GM18873 (cell line): ENCODE measurements around the gene KRT34.
"Not testable (repeated sequence)": the region's sequence is repeated elsewhere in the genome, so short reads cannot be mapped to it uniquely, and the experiment has no call there.

Experiments
- ATAC-seq: cut with Tn5 transposase; IDR thresholded peaks from one replicate; pipeline ENCODE4 v1.9.1; 2021; ENCODE audit warnings: mild to moderate bottlenecking, moderate library complexity, moderate number of reproducible peaks; ENCODE audit not compliant: unreplicated experiment, low FRiP score

KRT34 gene

DNA sequence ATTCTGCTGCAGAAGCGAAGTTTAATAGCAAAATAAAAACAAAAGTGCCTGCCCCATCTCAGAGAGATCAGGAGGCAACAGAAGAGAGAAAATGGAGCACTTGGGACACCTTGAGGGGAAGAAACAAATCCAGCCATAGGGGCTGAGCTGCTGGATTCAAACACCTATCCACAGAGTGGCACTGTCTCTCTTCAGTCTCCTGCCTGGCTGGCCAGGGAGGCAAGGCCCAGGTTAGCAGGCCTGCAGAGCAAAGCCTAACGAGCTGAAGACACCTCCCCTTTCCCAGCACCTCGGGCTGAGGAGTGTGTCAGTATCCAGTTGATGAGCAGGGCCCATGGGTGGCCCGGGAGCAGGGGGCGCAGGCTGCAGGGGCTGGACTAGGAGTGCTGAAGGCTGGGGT lies 24.1 kb upstream of the KRT34 start:
- no peak for ATAC-seq

DNA sequence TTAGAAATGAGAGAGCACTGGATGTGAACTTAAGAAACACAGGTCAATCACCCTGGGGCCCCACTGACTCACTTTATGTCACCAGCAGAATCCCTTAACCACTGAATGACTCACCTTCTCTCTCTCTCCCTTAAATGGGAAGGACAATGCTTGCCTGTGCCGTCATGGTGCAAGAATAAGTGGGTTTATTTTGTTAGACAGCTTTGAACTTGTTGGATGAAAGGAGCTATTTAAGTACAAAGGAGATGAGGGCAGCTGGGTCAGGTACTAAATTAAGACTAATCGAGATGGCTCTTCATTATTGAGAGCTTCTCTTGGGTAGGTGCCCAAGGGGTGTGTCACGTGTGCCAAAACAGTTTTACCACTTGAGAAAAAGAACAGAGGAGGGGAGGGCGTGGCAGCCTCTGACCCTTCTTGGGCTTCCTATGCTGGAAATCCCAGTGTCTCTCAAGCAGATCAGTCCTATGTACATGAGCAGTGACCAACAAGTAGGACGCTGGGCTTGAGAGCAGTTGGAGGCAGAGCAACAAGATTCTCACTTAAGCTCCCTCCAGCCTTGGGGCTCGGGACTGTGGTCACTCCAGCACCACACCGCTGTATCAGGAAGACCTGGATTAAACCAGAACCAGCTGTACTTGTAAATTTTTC lies 22.0 kb upstream of the KRT34 start:
- no peak for ATAC-seq

DNA sequence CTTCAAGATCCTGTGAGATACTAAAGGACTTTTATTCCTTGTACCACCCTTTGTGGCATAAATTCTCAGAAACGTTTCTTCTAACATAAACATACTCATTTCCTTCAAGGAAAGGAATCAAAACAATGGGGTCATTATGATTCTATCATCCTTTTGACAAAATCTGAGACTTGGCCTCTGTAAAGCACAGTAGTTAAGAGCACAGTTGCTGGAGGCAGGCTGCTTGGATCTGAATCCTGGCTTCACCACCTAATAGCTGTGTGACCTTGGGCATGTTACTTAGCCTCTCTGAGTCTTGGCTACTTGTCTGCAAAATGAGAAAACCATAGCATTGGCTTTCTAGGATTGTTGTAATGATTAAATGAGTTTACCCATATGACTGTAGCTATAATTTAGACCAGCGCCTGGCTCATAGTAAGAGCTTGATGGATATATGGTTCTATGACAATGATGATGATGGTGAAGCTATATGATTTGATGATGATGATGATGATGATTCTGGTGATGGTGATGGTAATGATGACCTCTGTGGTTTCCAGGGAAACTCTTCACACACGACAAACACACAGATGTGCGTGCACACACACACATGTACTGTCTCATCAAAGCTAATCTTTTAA lies 21.4 kb upstream of the KRT34 start:
- ATAC-seq = no peak

DNA sequence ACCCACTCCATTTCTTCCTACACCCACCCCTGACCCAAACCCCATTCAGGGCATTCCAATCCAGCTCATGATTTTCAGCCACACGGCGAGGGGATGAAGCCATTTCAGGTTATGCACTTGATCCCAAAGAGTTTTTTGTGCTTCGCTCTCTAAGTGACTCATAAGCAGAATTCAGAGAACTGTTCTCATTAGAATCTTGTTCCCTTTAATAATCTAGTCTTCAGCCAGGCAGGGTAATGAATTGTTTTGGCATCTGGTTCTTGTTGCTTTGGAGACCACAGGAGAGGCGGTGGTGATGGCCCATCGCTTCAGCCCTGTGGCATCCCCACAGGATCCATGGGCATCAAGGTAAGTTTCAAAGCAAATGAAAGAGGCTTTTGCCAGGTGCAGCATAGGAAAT lies 20.1 kb upstream of the KRT34 start:
- ATAC-seq = no peak

DNA sequence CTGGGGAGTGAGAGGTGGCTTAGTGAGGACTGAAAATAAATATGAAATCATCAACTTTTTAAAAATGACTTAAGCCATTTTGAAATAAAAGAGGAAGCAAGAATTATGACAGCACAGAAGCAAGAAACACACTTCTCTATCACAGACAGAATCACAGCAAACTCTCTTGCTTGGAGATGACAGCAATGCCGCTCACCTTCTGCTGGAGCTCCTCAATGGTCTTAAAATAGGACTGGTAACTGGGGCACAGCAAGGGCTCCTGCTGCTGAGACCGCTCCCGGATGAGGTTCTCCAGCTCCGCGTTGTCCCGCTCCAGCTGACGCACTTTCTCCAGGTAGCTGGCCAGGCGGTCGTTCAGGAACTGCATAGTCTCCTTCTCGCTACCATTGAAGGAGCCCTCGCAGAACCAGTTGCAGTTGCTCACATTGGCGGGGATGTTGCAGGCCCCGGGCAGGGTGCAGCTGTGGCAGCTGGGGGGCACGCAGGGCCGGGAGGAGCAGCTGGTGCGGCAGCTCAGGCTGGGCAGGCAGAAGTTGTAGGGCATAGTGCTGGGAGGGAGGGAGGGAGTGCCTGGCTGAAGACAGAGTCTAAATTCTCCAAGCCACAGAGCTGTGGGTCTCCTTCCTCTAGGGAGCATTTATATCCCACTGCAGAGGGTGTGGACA lies 15.0 kb upstream of the KRT34 start, which contains the start of gene KRT31:
Gene KRT31 (minus strand): TSS at position 613 of the 665 bp plus-strand sequence. CDS start 69 bp downstream, at position 544.
- ATAC-seq = no peak

DNA sequence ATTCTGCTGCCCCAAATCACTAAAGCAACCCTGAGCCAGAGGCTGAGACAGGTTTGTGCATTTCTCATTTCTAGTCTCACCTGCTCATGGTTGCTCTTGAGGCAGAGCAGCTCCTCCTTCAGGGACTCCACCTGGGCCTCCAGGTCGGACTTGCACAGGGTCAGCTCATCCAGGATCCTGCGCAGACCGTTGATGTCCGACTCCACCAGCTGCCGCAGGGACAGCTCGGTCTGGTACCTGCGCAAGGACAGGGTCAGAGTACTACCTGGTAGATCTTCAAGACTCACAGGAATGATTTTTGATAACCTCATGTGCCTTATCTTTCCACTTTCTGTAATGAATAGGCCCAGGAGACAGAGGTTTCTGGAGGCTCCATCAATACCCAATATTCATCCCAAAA lies 14.2 kb upstream of the KRT34 start:
- ATAC-seq = no peak

DNA sequence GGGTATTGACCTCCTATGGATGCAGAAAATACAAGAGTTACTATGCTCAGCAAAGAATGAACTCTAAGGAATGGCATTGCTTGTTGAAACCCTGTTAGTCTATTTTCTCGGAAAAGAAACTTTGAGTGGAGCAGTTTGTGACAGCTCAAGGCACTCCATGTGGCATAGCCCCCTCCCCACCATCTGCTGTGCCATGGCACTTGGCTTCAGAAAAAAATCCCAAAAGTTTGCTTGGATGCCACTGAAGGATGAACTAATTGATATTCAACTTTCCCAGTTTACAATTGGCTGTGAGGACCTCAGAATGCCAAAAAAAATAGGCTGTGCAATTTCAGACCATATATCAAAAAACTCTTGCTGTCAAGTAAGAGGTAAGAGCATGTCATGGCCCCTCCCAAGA lies 13.5 kb upstream of the KRT34 start:
- ATAC-seq = no peak

DNA sequence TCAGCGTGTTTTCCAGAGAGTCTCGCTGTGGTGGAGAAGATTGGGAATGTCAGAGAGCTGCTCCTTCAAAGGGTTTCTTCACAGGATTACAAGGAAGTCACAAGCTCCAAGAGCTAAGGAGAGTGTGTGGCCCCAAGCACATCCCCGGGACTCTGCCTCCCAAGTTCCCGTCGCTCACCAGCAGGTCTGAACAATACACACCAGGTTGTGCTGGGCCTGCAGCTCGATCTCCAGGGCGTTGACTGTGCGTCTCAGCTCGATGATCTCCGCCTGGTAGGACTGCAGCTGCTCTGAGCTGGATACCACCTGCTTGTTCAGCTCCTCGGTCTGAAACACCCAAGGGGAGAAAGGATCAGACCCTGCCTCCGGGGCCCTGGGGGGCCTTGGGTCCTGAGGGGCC lies 12.9 kb upstream of the KRT34 start:
- not testable (repeated sequence) for ATAC-seq

DNA sequence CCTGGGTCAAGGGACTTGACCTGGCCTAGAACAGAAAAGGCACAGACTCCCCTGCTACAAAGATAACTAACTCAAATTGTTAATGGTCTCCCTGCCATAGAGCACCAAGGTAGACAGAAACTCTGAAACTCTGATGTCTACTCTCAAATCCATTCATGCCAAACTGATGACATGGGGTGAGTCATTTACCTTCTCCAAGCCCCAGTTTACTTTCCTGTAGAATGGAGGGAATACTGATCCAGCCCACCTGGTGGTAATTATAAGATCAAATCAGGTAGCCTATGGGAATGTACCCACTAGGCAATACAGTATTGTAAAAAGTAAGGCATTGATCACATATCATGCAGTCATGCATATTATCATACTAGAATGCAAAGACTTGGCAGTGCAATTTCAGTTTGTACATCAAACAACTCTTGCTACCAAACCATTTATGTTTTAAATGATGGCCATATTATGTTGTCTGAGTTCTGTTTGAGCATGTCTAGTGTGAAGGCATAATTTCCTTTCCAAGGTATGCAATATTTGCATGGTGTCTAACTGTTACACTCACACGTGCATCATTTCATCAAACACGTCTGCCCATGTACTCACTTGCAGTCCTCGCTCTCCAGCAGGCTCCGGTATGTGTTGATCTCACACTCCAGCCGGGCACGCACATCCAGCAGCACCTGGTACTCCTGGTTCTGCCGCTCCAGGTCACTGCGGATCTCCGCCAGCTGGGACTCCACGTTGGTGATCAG lies 12.3 kb upstream of the KRT34 start:
- ATAC-seq = no peak

DNA sequence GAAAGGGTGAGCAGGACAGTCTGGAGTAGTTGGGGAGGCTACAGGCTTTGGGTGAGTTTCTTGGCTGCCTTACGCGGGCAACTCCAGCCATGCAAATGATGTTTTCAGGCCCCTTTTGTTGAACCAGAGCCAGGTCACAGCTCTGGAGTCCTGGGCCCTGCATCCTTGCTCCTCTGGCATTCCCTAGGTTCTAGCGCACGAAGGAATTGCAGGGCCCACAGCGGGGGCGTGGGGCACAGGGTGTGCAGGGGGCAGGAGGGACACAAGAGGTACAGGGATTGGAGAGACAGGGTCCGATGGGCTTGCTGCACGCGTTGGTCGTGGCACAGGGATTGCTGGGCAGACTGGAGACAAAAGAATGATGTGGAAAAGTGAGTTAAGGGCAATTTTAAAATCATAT lies 11.7 kb upstream of the KRT34 start:
- no peak for ATAC-seq

DNA sequence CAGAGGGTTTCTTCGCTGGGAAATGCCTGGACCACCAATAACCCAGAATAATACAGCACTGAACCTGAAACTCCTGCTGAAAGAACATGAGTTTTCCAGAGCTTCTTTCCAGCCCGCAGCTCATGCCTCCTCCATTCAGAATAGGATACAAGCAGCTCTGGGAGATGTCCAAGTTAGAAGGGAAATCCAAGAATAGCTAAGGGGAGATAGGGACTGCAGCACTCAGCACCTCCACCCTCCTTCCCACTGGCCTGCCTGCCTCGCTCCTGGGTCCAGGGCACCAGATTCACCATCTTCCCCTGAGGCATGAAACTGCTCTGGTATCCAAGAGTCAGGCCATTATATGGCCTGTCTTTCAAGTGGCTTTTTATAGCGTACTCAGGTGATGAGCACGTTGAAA lies 11.2 kb upstream of the KRT34 start:
- ATAC-seq = no peak

DNA sequence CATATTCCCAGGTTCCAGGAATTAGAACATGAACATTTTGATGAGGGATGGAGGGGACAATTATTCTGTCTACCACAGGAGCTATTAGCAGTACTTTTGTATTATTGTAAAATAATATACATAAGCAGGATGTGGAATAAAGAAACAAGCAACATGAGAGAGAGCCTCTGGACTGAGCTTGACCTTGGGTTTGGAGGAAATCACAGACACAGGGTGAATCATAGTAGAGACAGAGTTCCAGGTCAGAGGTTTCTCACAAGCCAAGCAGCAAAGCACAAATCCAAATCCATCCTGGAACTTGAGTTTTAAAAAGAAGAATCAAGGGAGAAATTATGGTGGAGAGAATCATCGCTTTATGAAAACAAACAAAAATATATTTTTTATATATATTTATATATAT lies 10.2 kb upstream of the KRT34 start:
- no peak for ATAC-seq

DNA sequence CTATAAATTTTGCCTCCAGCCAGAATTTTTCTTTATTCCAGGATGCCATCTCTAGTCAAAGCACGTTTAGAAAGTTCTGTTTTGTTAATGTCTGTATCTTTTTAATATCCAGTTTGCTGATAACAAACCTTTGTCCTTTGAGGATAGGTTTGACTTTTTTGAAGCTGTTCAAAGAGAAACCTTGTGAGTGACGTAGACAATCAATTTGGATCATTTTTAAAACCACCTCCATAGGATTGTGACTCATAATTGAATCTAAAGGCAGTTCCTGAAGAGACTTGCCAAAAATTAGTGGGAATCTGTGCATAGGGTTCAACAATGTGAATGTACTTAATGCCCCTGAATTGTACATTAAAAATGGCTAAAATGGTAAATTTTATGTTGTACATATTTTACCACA lies 9.4 kb upstream of the KRT34 start:
- no peak for ATAC-seq

DNA sequence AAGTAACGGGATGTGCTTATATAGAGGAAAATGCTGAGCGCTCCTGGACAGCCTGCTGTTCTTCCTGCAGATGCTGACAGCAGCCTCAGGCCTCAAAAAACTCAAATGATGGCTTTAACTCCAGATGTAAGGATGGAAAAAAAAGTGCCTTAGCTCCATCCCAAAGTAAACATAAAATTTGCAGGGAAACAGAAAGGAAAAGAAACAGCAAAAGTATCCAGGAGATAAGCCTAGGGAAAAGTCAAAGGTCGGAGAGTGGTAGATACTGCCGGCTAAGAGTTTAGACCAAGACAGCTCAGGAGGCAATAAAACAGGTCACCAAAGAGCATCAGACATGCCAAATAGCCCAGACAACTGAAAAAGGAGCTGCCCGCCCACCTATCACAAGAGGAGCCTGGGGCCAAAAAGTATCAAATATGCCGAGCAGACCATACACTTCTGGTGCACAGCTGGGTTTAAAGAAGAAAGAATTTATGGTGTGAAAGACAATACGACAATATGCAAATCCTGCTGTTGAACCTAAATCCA lies 8.4 kb upstream of the KRT34 start:
- ATAC-seq = no peak

DNA sequence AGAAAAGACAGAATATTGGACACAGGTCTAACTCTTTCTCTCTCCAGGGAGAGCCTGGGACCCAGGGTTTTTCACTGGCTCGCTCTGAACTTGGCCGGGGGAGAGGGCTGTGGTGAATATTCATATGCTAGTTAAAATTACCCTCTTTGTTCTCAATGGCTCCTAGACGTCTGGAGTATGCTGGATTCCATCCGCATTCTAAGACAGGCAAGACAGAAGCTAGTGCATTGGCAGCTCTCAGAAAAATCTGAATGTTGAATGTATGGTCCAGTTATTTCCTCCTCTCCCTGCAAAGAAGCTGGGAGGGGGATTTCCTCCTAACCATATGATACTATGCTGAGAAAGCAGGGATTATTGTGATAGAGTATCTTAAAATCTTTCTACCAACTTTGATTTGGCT lies 5.6 kb upstream of the KRT34 start:
- no peak for ATAC-seq

DNA sequence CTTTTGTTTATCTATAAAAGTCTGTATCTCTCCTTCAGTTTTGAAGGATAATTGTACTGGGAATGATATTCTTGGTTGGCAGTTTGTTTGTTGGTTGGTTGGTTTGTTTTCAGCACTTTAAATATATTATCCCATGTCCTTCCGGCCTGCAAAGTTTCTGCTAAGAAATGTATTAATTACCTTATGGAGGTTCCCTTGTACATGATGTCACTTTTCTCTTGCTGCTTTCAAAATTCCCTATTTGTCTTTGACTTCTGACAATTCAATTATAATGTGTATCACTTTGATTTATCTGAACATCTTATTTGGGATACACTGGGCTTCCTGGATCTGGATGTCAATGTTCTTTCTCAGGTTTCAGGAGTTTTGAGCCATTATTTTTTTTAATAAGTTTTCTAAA lies 4.1 kb upstream of the KRT34 start:
- no peak for ATAC-seq

DNA sequence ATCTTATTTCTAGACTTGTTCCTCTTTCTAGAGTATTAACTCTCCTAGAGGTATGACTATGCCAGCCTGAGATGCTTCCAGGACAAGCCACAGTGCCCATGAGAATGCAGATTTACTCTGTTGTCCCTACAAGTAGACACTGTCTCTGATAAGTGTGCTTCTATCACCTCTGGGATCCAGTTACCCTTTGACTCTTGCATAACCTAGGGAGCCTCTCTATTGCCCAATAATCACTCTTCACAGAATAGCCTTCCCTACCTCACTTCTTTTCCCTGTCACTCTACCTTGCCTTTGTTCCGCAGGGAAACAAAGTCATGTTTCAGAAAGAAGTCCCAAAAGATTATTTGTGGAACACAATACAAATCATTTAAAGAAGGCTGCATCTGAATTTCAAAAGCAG lies 1.6 kb upstream of the KRT34 start:
- no peak for ATAC-seq

DNA sequence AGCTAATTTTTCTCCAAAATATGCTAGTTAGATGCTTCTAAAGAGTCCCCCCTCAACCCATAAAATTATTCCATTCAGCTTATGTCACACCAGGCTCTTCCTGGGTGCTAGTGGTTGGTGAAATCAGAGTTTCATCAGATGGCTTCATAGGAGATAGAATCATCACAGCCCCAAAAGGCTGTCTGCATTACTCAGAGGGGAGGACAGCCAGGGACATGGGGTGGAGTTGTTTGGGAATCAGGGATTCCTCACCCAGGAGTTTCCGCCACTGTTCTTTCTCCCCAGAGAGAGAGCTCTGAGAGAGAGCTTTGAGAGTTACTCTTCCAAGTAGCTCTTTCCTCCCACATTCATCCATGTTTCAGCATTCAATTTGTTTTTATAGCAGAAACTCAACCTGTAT lies 288 bp upstream of the KRT34 start:
- no peak for ATAC-seq

DNA sequence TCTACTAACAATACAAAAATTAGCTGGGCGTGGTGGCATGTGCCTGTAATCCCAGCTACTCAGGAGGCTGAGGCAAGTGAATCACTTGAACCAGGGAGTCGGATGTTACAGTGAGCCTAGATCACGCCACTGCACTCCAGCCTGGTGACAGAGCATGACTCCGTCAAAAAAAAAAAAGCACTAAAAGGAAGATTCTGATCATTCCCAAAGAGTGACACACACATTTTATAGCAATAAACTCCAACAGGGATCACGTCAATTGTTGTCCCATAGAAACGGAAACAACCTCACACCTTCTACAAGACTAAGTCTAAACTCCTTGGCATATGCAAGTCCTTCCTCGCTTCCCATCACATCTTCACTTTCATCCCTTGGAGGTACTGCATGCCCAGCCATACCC lies 2.0 kb downstream of the KRT34 start:
- ATAC-seq = not testable (repeated sequence)

DNA sequence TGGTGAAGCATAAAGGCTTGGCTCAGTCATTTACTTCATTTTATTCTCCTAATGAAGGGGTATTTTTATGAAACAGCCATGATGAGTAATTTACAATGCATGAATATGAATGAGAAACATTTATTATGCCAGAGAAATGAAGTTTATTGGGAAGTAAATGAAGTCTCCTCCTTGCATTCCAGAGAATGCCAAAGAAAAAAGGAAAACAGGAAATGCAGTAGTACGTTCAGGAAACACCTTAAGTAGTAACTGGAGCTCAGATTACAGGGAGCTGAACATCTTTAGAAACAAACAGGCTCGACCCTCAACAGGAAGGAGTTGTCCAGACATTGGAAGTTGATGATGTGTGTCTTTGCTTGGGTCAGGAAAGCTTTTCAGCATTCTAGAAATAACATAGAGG lies 4.6 kb downstream of the KRT34 start:
- no peak for ATAC-seq

DNA sequence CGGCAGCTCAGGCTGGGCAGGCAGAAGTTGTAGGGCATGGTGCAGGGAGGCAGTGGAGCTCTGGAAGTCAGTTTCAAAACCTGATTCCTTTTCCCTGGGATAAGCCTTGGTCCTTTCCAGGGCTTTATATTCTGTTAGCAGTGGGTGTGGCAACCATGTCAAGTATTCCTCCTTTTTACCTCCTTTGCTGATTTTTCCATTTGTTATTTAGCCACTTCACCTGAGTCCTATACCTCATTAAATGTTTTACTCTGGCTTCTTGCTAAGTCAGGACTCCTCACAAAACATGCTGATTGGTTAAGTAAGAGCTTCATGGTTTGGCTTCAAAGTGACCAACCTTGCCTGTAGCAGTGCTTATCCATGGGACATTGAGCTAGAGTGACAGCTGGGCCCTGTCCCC lies 12.4 kb downstream of the KRT34 start, which contains the start of gene KRT33B:
Gene KRT33B (minus strand): TSS at position 101 of the 400 bp plus-strand sequence. CDS start 63 bp downstream, at position 38.
- no peak for ATAC-seq
